CD8-positive, alpha-beta memory T cell (primary cell): ENCODE data around the gene MBNL2. TPM values are rescaled to one million over a fixed set of nuclear protein-coding genes. Genes with fewer than 3 reads are reported as not detected.
A peak's percentile ranks its signal among the peaks of the same experiment; 100 is the strongest.

Experiments used
- CTCF ChIA-PET: fragments of 350-600 bp; sonication (Branson Sonifier 250); formaldehyde crosslinking; loops from one replicate; lab custom pipeline; 2021; ENCODE audit warnings: antibody characterized with exemption; lab: Charles Lee
- POLR2A ChIA-PET: fragments of 350-600 bp; sonication (Branson Sonifier 250); formaldehyde crosslinking; loops from one replicate; lab custom pipeline; 2021; ENCODE audit warnings: antibody characterized with exemption; lab: Charles Lee
- DNase-seq, 5 donors: peaks; one replicate each; pipeline versions ENCODE4 v3.0.0 to v3.0.0-alpha.2; 2020 to 2022; ENCODE audit warnings: mixed read lengths in 1 of 5
- H3K27ac ChIP-seq: one replicate; pipeline ENCODE4 v1.7.0; 2013; ENCODE audit warnings: low read depth, mild to moderate bottlenecking, low read length, moderate library complexity
- H3K27me3 ChIP-seq: 2 replicates; pipeline ENCODE4 v1.7.0; 2013; ENCODE audit warnings: low read length, mild to moderate bottlenecking; ENCODE audit not compliant: insufficient read depth, poor library complexity, severe bottlenecking
- H3K36me3 ChIP-seq: 2 replicates; pipeline ENCODE4 v1.7.0; 2013; ENCODE audit warnings: mild to moderate bottlenecking, low read length, moderate library complexity; ENCODE audit not compliant: insufficient read depth
- H3K4me1 ChIP-seq: 2 replicates; pipeline ENCODE4 v1.7.0; 2013; ENCODE audit warnings: mild to moderate bottlenecking, low read length, moderate library complexity; ENCODE audit not compliant: insufficient read depth
- H3K4me3 ChIP-seq: 2 replicates; pipeline ENCODE4 v1.7.0; 2013; ENCODE audit warnings: mild to moderate bottlenecking, low read length
- H3K9me3 ChIP-seq: 2 replicates; pipeline ENCODE4 v1.7.0; 2013; ENCODE audit warnings: mild to moderate bottlenecking, low read length
- H3K27ac Mint-ChIP-seq, 8 donors: one replicate each; pipeline ENCODE4 v1.8.0; 2020 to 2021; ENCODE audit warnings: mixed read lengths in 8 of 8, mild to moderate bottlenecking in 6 of 8, inconsistent platforms in 3 of 8, moderate library complexity in 3 of 8
- H3K27me3 Mint-ChIP-seq, 2 donors: one replicate each; pipeline ENCODE4 v1.8.0; 2020 to 2021; ENCODE audit warnings: mixed read lengths in 2 of 2, mild to moderate bottlenecking in 1 of 2, moderate library complexity in 1 of 2
- H3K36me3 Mint-ChIP-seq, 3 donors: one replicate each; pipeline ENCODE4 v1.8.0; 2020 to 2021; ENCODE audit warnings: mixed read lengths in 3 of 3, inconsistent platforms in 1 of 3, mild to moderate bottlenecking in 1 of 3
- H3K4me1 Mint-ChIP-seq, 3 donors: one replicate each; pipeline ENCODE4 v1.8.0; 2020 to 2021; ENCODE audit warnings: mixed read lengths in 3 of 3, inconsistent platforms in 1 of 3, mild to moderate bottlenecking in 1 of 3
- H3K4me3 Mint-ChIP-seq, 7 donors: one replicate each; pipeline ENCODE4 v1.8.0; 2020 to 2021; ENCODE audit warnings: mixed read lengths in 7 of 7, mild to moderate bottlenecking in 6 of 7, moderate library complexity in 4 of 7, inconsistent platforms in 2 of 7
- H3K9me3 Mint-ChIP-seq, 5 donors: one replicate each; pipeline ENCODE4 v1.8.0; 2020 to 2022; ENCODE audit warnings: mixed read lengths in 5 of 5, mild to moderate bottlenecking in 3 of 5, moderate library complexity in 2 of 5, inconsistent platforms in 1 of 5
- polyA plus RNA-seq: library from polyadenylated mRNA; unstranded; fragments of 300-500 nt; fragmentation: Illumina TruSeq; gene quantifications from one replicate; pipeline ENCODE4 v1.2.3, GENCODE V29; 2021
- total RNA-seq, 2 experiments: library from RNA; stranded (reverse); gene quantifications; one replicate each; pipeline ENCODE4 v1.2.3, GENCODE V29; 2021

Gene MBNL2
- total and polyA plus RNA-seq, 3 experiments from 2014 or later = 15.9 to 17.8 (median 17.7) TPM

DNA sequence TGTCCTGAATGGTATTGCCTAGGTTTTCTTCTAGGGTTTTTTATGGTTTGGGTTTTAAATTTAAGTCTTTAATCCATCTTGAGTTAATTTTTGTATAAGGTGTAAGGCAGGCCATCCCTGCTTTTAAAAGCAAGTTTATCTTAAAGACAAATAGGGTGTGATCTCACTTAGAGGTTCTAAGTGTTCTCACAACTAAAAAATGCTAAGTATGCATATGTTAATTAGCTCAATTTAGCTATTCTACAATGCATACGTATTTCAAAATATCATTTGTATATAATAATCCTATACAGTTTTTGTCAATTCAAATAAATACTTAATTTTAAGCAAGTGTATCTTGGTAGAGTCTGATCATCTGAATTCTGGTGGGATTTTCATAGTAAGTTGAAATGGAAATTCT lies 50.4 kb downstream of the MBNL2 start:
- H3K4me1 Mint-ChIP-seq = peaks cover 55 to 70% (median 69%) of the 10 kb centered on the region in 3 donors
- Histone ChIP-seq H3K27ac (no peak overlapping the region), H3K4me1 (no peaks in the 10 kb centered on the region), H3K9me3 (no peaks in the 10 kb centered on the region), H3K4me3 (no peak overlapping the region), H3K27me3 (no peaks in the 10 kb centered on the region), H3K36me3 (no peaks in the 10 kb centered on the region)
- no peak overlapping the region for H3K27ac Mint-ChIP-seq
- no peak for DNase-seq
- no peaks in the 10 kb centered on the region for H3K9me3 Mint-ChIP-seq
- ChIA-PET CTCF (no interaction called here), POLR2A (no interaction called here)
- H3K27me3 Mint-ChIP-seq = no peaks in the 10 kb centered on the region
- H3K36me3 Mint-ChIP-seq = peaks cover 13 to 40% (median 21%) of the 10 kb centered on the region in 3 donors
- no peak overlapping the region for H3K4me3 Mint-ChIP-seq

GRCh38 chr13:97273341-97273831 lies 51.3 kb downstream of the MBNL2 start:
- no peaks in the 10 kb centered on the region for H3K4me1 ChIP-seq
- Mint-ChIP-seq H3K9me3 (no peaks in the 10 kb centered on the region), H3K4me1 (peaks cover 55 to 74% (median 71%) of the 10 kb centered on the region in 3 donors), H3K4me3 (no peak overlapping the region), H3K36me3 (peaks cover 13 to 34% (median 21%) of the 10 kb centered on the region in 3 donors), H3K27me3 (no peaks in the 10 kb centered on the region), H3K27ac (peak overlapping the region in 1 of 8 donors; percentile 60)
- no peaks in the 10 kb centered on the region for H3K9me3 ChIP-seq
- no peaks in the 10 kb centered on the region for H3K36me3 ChIP-seq
- no peak for DNase-seq
- no peak overlapping the region for H3K4me3 ChIP-seq
- CTCF ChIA-PET = no interaction called here
- POLR2A ChIA-PET = no interaction called here
- no peak overlapping the region for H3K27ac ChIP-seq
- H3K27me3 ChIP-seq = no peaks in the 10 kb centered on the region

DNA sequence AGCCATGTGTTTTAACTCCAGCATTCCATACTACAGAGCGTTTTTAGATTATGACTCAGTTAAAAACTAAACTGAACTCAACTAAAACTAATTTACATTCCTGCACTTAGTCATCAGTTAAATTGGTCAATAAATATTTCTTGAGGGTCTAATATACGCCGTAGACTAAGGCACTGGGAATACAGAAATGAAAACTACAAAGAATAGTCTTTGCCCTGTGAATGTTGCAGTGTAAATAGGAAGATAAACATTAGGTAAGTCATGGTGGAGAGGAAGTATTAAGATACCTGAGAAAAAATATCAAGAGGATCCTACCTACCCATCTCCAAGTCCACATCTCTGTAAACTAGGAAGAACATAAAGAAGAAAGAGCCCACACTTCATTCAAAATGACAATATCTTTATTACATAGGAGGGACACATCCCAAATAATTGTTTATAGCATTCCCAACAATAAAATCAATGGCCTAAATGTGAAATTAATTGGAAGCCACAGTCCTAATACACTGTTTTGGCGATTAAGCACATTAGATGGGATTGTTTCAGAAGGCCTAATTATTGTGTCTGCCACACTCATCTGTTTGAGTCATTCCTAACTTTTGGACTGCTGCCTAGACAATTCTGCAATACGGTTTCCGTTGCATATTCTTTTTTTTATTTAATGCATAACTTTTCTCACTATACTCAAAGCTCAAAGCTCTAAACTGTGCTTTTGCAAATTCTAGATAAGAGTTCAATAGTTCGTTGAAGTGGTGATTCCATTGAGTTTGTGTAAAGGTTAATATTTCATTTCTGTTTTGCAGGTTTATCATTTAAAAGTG lies 52.9 kb downstream of the MBNL2 start:
- Mint-ChIP-seq H3K27ac (no peak overlapping the region), H3K9me3 (no peaks in the 10 kb centered on the region), H3K4me1 (peaks cover 56 to 78% (median 78%) of the 10 kb centered on the region in 3 donors), H3K4me3 (no peak overlapping the region), H3K27me3 (no peaks in the 10 kb centered on the region), H3K36me3 (peaks cover 13 to 32% (median 21%) of the 10 kb centered on the region in 3 donors)
- no peak overlapping the region for H3K4me3 ChIP-seq
- no peaks in the 10 kb centered on the region for H3K27me3 ChIP-seq
- no peaks in the 10 kb centered on the region for H3K4me1 ChIP-seq
- no peak for DNase-seq
- CTCF ChIA-PET = no interaction called here
- no peaks in the 10 kb centered on the region for H3K9me3 ChIP-seq
- H3K27ac ChIP-seq = no peak overlapping the region
- POLR2A ChIA-PET = no interaction called here
- no peaks in the 10 kb centered on the region for H3K36me3 ChIP-seq

DNA sequence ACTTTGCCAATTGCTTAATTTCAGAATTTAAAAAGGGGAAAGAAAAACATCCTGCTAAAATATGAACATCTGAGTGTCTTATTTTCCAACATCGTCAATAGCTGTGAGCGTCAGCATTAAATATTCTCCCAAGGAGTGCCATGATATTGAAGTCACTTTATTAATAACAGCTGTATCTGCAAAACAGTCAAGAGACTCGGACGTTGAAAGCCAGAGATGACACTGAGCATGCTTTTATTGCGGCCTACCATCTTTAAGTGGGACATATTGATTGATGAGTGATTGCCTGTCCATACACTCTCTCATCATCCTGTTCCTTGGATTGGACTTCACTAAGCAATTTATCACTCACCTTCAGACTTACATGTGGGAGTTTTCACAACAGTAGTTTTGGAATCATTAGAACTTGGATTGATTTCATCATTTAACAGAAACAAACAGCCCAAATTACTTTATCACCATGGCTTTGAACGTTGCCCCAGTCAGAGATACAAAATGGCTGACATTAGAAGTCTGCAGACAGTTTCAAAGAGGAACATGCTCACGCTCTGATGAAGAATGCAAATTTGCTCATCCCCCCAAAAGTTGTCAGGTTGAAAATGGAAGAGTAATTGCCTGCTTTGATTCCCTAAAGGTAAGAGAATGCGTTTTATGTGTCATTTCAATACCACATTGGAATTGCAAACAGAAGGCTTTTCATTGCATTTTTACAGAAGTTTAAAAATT lies 53.8 kb downstream of the MBNL2 start:
- Mint-ChIP-seq H3K27ac (peak overlapping the region in 1 of 8 donors; percentile 23), H3K36me3 (peaks cover 16 to 37% (median 26%) of the 10 kb centered on the region in 3 donors), H3K27me3 (no peaks in the 10 kb centered on the region), H3K9me3 (no peaks in the 10 kb centered on the region), H3K4me3 (peak overlapping the region in 2 of 7 donors; percentile 5 to 26), H3K4me1 (peaks cover 62 to 82% (median 81%) of the 10 kb centered on the region in 3 donors)
- H3K9me3 ChIP-seq = no peaks in the 10 kb centered on the region
- H3K4me1 ChIP-seq = peaks cover 6% of the 10 kb centered on the region
- H3K27ac ChIP-seq = no peak overlapping the region
- no peaks in the 10 kb centered on the region for H3K27me3 ChIP-seq
- DNase-seq = no peak
- H3K4me3 ChIP-seq = no peak overlapping the region
- CTCF ChIA-PET = no interaction called here
- POLR2A ChIA-PET = interaction anchor here (0.6 kb wide), 1 partner anchor 95 kb away, joined by 3 read pairs; no protein-coding TSS in a partner anchor
- H3K36me3 ChIP-seq = no peaks in the 10 kb centered on the region

- Mint-ChIP-seq H3K4me3 (peak overlapping the region in 3 of 7 donors; percentile 0 to 11 (median 2)), H3K9me3 (no peaks in the 10 kb centered on the region), H3K36me3 (peaks cover 16 to 37% (median 26%) of the 10 kb centered on the region in 3 donors), H3K4me1 (peaks cover 66 to 85% (median 84%) of the 10 kb centered on the region in 3 donors), H3K27ac (peak overlapping the region in 3 of 8 donors; percentile 3 to 76 (median 15)), H3K27me3 (no peaks in the 10 kb centered on the region)
- POLR2A ChIA-PET = no interaction called here
- Histone ChIP-seq H3K9me3 (no peaks in the 10 kb centered on the region), H3K27me3 (no peaks in the 10 kb centered on the region), H3K36me3 (no peaks in the 10 kb centered on the region), H3K4me1 (peaks cover 6% of the 10 kb centered on the region), H3K4me3 (no peak overlapping the region), H3K27ac (no peak overlapping the region)
- CTCF ChIA-PET = no interaction called here
- DNase-seq = no peak
These were observed 54.7 kb downstream of the MBNL2 start for GRCh38 chr13:97276862-97277269.

DNA sequence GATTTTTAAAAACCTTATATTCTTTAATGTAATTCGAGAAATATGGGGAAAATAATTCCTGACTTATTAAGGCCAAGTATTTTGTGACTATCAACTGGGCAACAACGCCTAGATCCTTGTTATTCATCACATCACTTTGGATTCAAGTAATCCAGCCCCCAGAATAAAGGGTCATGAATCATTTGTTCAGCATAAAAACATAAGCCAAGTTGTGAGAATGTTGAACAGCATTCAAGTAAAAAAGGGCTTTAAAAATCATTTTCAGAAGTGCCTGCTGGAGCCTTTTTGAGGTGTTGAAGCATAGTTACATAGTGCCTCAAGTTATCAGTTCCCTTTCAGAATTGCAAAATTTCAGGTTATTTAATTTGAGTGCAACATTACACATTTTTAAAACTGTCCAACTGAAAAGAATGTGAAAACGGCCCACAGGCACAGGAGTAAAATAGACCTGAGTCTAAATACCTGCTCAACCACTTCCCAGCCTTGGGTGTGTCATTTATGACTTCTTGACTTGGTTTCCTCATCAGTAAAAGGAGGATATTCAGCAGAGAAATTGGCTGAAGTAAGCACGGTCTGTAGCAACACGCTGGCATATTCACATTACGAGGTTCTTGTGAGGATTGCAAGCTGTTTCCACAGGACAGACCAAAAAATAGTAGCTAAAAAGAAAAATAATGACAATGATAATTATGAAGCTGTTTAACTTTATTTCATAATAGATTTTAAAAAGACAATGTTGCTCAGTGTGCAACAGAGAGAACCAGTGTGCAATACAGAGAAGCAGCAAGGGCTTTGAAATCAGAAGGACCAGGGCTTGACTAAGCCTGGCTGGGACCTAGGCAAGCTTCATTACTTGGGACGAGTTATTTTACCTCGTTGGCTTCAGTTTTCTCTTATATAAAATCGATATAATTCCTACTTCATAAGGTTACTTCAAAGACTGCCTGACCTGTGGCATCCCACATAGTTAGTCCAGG lies 56.6 kb downstream of the MBNL2 start:
- no peak overlapping the region for H3K4me3 ChIP-seq
- Mint-ChIP-seq H3K36me3 (peaks cover 16 to 47% (median 29%) of the 10 kb centered on the region in 3 donors), H3K27me3 (no peaks in the 10 kb centered on the region), H3K9me3 (no peaks in the 10 kb centered on the region), H3K4me3 (peak overlapping the region in 1 of 7 donors; percentile 13), H3K4me1 (peaks cover 65 to 87% (median 87%) of the 10 kb centered on the region in 3 donors), H3K27ac (peak overlapping the region in 2 of 8 donors; percentile 13 to 42)
- no peaks in the 10 kb centered on the region for H3K9me3 ChIP-seq
- H3K36me3 ChIP-seq = no peaks in the 10 kb centered on the region
- H3K4me1 ChIP-seq = peaks cover 6% of the 10 kb centered on the region
- ChIA-PET CTCF (no interaction called here), POLR2A (interaction anchor here (0.7 kb wide), 1 partner anchor 44 kb away, joined by 3 read pairs; no protein-coding TSS in a partner anchor)
- DNase-seq = no peak
- no peak overlapping the region for H3K27ac ChIP-seq
- H3K27me3 ChIP-seq = no peaks in the 10 kb centered on the region

DNA sequence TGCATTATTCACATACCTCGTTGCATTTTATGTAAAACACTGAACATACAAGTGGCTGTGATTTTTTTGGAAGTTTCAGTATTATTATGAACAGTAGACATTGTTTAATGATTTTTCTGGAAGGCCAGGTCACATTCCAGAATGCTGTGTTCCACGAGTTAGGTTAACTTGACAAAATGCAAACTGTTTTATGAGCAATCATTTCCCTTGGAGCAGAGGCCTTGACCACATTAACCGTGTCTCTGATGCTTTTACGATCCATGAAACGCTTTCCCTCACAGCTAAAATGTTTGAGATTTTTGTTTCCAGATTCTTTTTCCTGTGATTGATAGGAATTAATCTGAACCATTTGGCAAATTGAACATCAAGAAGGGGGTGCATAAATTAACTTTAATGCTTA lies 57.8 kb downstream of the MBNL2 start:
- no peaks in the 10 kb centered on the region for H3K9me3 Mint-ChIP-seq
- Histone ChIP-seq H3K4me1 (peaks cover 6% of the 10 kb centered on the region), H3K27ac (no peak overlapping the region), H3K4me3 (no peak overlapping the region), H3K9me3 (no peaks in the 10 kb centered on the region), H3K36me3 (no peaks in the 10 kb centered on the region), H3K27me3 (no peaks in the 10 kb centered on the region)
- peaks cover 61 to 90% (median 87%) of the 10 kb centered on the region in 3 donors for H3K4me1 Mint-ChIP-seq
- CTCF ChIA-PET = no interaction called here
- peak overlapping the region in 1 of 7 donors; percentile 13 for H3K4me3 Mint-ChIP-seq
- POLR2A ChIA-PET = no interaction called here
- peaks cover 16 to 44% (median 25%) of the 10 kb centered on the region in 3 donors for H3K36me3 Mint-ChIP-seq
- H3K27ac Mint-ChIP-seq = peak overlapping the region in 2 of 8 donors; percentile 2 to 18
- H3K27me3 Mint-ChIP-seq = no peaks in the 10 kb centered on the region
- DNase-seq = no peak
